Esophagus squamous epithelium (tissue), 5 donors: ENCODE measurements around the gene MEGF9. TPM values are rescaled to one million over a fixed set of nuclear protein-coding genes. Genes with fewer than 3 reads are reported as not detected.
"Not testable (repeated sequence)": the region's sequence is repeated elsewhere in the genome, so short reads cannot be mapped to it uniquely, and the experiment has no call there.

ENCODE experiments used
- DNase-seq: peaks from one replicate; lab custom pipeline; 2025; lab: John Stamatoyannopoulos, UW
- H3K27ac ChIP-seq, 4 donors: fragments of 200-600 bp; sonication (generic); one replicate each; pipeline ENCODE4 v1.5.1; 2016 to 2019; ENCODE audit warnings: mild to moderate bottlenecking in 1 of 4
- H3K27me3 ChIP-seq, 4 donors: fragments of 200-600 bp; sonication (generic); 1 replicate in 3 of 4; 2 replicates in 1 of 4; pipeline versions ENCODE4 v1.5.1 to v1.6.0; 2017 to 2021; ENCODE audit warnings: antibody characterized with exemption in 1 of 4
- H3K36me3 ChIP-seq, 3 donors: fragments of 200-600 bp; sonication (generic); one replicate each; pipeline ENCODE4 v1.5.1; 2016 to 2019
- H3K4me1 ChIP-seq, 3 donors: fragments of 200-600 bp; sonication (generic); one replicate each; pipeline ENCODE4 v1.5.1; 2017 to 2019
- H3K4me3 ChIP-seq, 4 donors: fragments of 200-600 bp; sonication (generic); 1 replicate in 3 of 4; 2 replicates in 1 of 4; pipeline ENCODE4 v1.5.1; 2016 to 2019; ENCODE audit warnings: mild to moderate bottlenecking in 2 of 4, moderate library complexity in 1 of 4
- H3K9me3 ChIP-seq, 3 donors: fragments of 200-600 bp; sonication (generic); one replicate each; pipeline ENCODE4 v1.5.1; 2016 to 2019
- CTCF ChIP-seq, 6 experiments: fragments of 450-650 bp in 4 of 6; fragments of 200-600 bp in 2 of 6; sonication (generic) in 2 of 6; IDR thresholded peaks; one replicate each; pipeline ENCODE4 v1.5.1; 2016 to 2019; ENCODE audit warnings: antibody characterized with exemption in 6 of 6, mild to moderate bottlenecking in 4 of 6, moderate library complexity in 4 of 6
- POLR2A ChIP-seq, 4 donors: fragments of 450-650 bp; IDR thresholded peaks; one replicate each; pipeline ENCODE4 v1.6.1; 2017; ENCODE audit warnings: antibody characterized with exemption in 4 of 4, mild to moderate bottlenecking in 4 of 4, moderate library complexity in 3 of 4
- WGBS, 2 donors: methylation state at CpG; one replicate each; pipeline ENCODE4 v1.1.5; 2018; 5-methylcytosine and 5-hydroxymethylcytosine counted together
- intact Hi-C: fragments of 100-400 bp; cut with DNase I; formaldehyde crosslinking; loops from one replicate; pipeline ENCODE4 v1.15.0; 2022
- total RNA-seq, 4 donors: library from RNA; depleted of rRNA; stranded (reverse); fragments of >200 nt; gene quantifications; one replicate each; pipeline ENCODE4 v1.1.0, GENCODE V29; 2016
- donor health status: DM: yes; HTN: yes; CAD: no.

Gene MEGF9
- total RNA-seq, 4 donors from 2014 or later = 16.2 to 20.8 (median 18.0) TPM

GRCh38 chr9:120637919-120638318 is 76.4 kb downstream of the MEGF9 start:
- DNase-seq = no peak
- intact Hi-C loops = no loop called here
- no peak overlapping the region for H3K27ac ChIP-seq
- H3K4me1 ChIP-seq = no peaks in the 10 kb centered on the region
- peaks cover 0 to 8% (median 4%) of the 10 kb centered on the region in 3 donors for H3K9me3 ChIP-seq
- H3K27me3 ChIP-seq = no peaks in the 10 kb centered on the region
- no peak overlapping the region for H3K4me3 ChIP-seq
- TF ChIP-seq CTCF (IDR thresholded peaks at IDR 0.05) (no peak), POLR2A (IDR thresholded peaks at IDR 0.05) (no peak)
- H3K36me3 ChIP-seq = peaks cover 0 to 8% (median 0%) of the 10 kb centered on the region in 3 donors
- WGBS, 2 donors = 88 to 92% methylated on average over 5 of the region's 5 CpGs

DNA sequence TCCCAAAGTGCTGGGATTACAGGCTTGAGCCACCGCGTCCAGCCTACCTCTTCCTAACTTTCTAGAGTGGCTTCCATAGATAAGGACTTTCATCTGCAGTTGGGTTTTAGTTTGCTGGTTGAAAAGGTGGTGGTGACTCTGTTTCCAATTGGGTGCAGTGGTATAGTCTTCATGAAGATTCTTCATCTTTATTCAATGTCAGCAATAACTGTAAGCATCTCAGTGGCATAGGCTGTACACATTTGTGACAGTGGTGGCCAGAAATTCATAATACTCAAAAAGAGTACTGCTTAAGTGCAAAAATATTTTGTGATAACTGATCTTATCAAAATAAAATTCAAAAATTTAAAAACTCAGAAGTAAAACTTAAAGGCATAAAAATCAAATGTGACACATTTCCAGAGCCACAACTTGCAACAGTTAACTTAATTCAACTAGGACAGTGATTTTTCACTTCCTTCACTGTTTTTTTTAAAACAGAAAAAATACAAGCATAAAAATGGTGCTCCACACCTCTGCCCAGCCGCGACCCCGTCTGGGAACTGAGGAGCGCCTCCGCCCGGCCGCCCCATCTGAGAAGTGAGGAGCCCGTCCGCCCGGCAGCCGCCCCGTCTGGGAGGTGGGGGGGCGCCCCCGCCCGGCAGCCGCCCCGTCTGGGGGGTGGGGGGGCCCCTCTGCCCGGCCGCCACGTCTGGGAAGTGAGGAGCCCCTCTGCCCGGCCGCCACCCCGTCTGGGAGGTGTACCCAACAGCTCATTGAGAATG is 77.9 kb downstream of the MEGF9 start:
- Histone ChIP-seq H3K27me3 (no peaks in the 10 kb centered on the region), H3K36me3 (peaks cover 0 to 8% (median 0%) of the 10 kb centered on the region in 3 donors), H3K9me3 (peaks cover 0 to 8% (median 4%) of the 10 kb centered on the region in 3 donors), H3K4me1 (no peaks in the 10 kb centered on the region), H3K27ac (no peak overlapping the region), H3K4me3 (no peak overlapping the region)
- 92 to 95% methylated on average over 7 to 9 of the region's 25 CpGs for WGBS, 2 donors
- TF ChIP-seq CTCF (IDR thresholded peaks at IDR 0.05) (no peak), POLR2A (IDR thresholded peaks at IDR 0.05) (no peak)
- intact Hi-C loops = no loop called here
- DNase-seq = no peak

DNA sequence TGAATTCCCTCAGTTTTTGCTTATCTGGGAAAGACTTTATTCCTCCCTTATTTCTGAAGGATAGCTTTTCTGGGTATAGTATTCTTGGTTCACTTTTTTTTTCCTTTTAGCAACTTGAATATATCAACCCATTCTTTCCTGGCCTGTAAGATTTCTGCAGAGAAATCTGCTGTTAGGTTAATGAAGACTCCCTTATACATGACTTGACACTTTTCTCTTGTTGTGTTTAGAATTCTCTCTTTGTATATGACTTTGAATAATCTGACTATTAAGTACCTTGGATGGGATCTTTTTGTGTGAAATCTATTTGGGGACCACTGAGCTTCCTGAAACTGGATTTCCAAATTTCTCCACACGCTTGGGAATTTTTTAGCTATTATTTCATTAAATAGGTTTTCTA is 79.3 kb downstream of the MEGF9 start:
- Histone ChIP-seq H3K4me3 (no peak overlapping the region), H3K27ac (no peak overlapping the region), H3K4me1 (no peaks in the 10 kb centered on the region), H3K9me3 (peaks cover 0 to 8% (median 4%) of the 10 kb centered on the region in 3 donors), H3K36me3 (no peaks in the 10 kb centered on the region), H3K27me3 (no peaks in the 10 kb centered on the region)
- 97 to 100% methylated on average over 1 of the region's 1 CpG for WGBS, 2 donors
- no peak for TF ChIP-seq POLR2A (IDR thresholded peaks at IDR 0.05)
- TF ChIP-seq CTCF (IDR thresholded peaks at IDR 0.05) = no peak
- DNase-seq = no peak
- intact Hi-C loops = no loop called here

DNA sequence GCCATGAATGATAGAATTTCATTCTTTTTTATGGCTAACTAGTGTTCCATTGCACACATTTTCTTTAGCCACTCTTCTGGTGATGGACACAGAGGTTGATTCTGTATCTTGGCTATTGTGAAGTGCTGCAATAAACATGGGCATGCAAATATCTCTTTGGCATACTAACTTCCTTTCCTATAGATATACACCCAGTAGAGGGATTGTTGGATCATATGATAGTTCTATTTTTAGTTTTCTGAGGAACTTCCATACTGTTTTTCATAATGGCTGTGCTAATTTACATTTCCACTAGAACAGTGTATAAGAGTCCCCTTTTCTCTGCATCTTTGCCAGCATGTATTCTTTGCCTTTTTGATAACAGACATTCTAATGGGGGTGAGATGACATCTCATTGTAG is 83.9 kb downstream of the MEGF9 start:
- TF ChIP-seq POLR2A (IDR thresholded peaks at IDR 0.05) = no peak
- TF ChIP-seq CTCF (IDR thresholded peaks at IDR 0.05) = no peak
- intact Hi-C loops = no loop called here
- peaks cover 0 to 28% (median 6%) of the 10 kb centered on the region in 3 donors for H3K4me1 ChIP-seq
- no peak overlapping the region for H3K4me3 ChIP-seq
- H3K36me3 ChIP-seq = no peaks in the 10 kb centered on the region
- no peak overlapping the region for H3K27ac ChIP-seq
- H3K27me3 ChIP-seq = no peaks in the 10 kb centered on the region
- no peak for DNase-seq
- peaks cover 0 to 4% (median 3%) of the 10 kb centered on the region in 3 donors for H3K9me3 ChIP-seq

DNA sequence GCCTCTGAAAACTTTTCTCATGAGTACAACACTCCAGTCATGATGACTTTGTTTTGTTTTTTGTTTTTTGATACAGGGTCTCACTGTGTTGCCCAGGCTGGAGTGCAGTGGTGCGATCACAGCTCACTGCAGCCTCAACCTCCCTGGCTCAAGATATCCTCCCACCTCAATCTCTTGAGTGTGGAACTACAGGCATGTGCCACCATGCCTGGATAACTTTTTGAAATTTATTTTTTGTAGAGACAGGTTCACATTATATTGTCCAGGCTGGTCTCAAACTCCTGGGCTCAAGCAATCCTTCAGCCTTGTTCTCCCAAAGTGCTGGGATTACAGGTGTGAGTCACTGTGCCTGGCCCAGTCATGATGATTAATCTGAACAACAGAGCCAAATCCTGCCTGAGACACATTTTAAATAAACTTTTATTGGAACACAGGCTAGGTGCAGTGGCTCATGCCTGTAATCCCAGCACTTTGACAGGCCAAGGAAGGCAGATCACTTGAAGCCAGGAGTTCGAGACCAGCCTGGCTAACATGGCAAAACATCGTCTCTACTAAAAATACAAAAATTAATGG is 85.3 kb downstream of the MEGF9 start:
- H3K4me3 ChIP-seq, intact Hi-C loops, H3K36me3 ChIP-seq, H3K9me3 ChIP-seq, H3K27me3 ChIP-seq, DNase-seq: not testable (repeated sequence)
- Histone ChIP-seq H3K27ac (peak overlapping the region in 3 of 4 donors; percentile 12 to 47 (median 31)), H3K4me1 (peaks cover 0 to 36% (median 10%) of the 10 kb centered on the region in 3 donors)
- WGBS, 2 donors = 65 to 86% methylated on average over 2 to 3 of the region's 3 CpGs
